Thyroid gland (tissue), 4 donors: ENCODE data around the gene PLEKHG3. TPM values are rescaled to one million over a fixed set of nuclear protein-coding genes. Genes with fewer than 3 reads are reported as not detected.

Experiments
- DNase-seq, 2 donors: peaks; one replicate each; pipeline ENCODE4 v3.0.0-alpha.2; 2019
- H3K27ac ChIP-seq, 3 donors: fragments of 200-600 bp; sonication (generic); 1 replicate in 2 of 3; 2 replicates in 1 of 3; pipeline ENCODE4 v1.5.1; 2016 to 2019; ENCODE audit warnings: mild to moderate bottlenecking in 1 of 3, moderate library complexity in 1 of 3
- H3K27me3 ChIP-seq: fragments of 200-600 bp; sonication (generic); one replicate; pipeline ENCODE4 v1.5.1; 2019
- H3K36me3 ChIP-seq, 2 donors: fragments of 200-600 bp; sonication (generic); one replicate each; pipeline ENCODE4 v1.5.1; 2016 to 2019
- H3K4me1 ChIP-seq, 2 donors: fragments of 200-600 bp; sonication (generic); one replicate each; pipeline ENCODE4 v1.5.1; 2017 to 2019
- H3K4me3 ChIP-seq, 3 donors: fragments of 200-600 bp; sonication (generic); replicated peaks in 1 of 3; 1 replicate in 2 of 3; 2 replicates in 1 of 3; pipeline ENCODE4 v1.5.1; 2016; ENCODE audit warnings: mild to moderate bottlenecking in 1 of 3
- H3K9me3 ChIP-seq: fragments of 200-600 bp; sonication (generic); one replicate; pipeline ENCODE4 v1.5.1; 2017
- POLR2A ChIP-seq, 2 donors: fragments of 450-650 bp; IDR thresholded peaks; one replicate each; pipeline ENCODE4 v1.6.1; 2017; ENCODE audit warnings: antibody characterized with exemption in 2 of 2, mild to moderate bottlenecking in 2 of 2, moderate library complexity in 1 of 2
- WGBS, 2 donors: methylation state at CpG; one replicate each; pipeline ENCODE4 v1.1.5; 2017; 5-methylcytosine and 5-hydroxymethylcytosine counted together
- intact Hi-C: fragments of 100-400 bp; cut with DNase I; formaldehyde crosslinking; loops from one replicate; pipeline ENCODE4 v1.15.1; 2023
- total RNA-seq, 4 donors: library from RNA; depleted of rRNA; stranded (reverse); fragments of >200 nt; gene quantifications; one replicate each; pipeline ENCODE4 v1.2.3, GENCODE V29; 2016
- TF ChIP-seq, protein P1 (sequence below), 6 experiments: fragments of 200-600 bp in 3 of 6; fragments of 450-650 bp in 3 of 6; sonication (generic) in 3 of 6; IDR thresholded peaks; one replicate each; pipeline ENCODE4 v1.5.1; 2016 to 2019; ENCODE audit warnings: antibody characterized with exemption in 6 of 6, mild to moderate bottlenecking in 2 of 6, inconsistent platforms in 1 of 6, moderate library complexity in 1 of 6

The PLEKHG3 gene
- total RNA-seq, 4 donors from 2014 or later: 41.0 to 83.0 (median 54.6) TPM

DNA sequence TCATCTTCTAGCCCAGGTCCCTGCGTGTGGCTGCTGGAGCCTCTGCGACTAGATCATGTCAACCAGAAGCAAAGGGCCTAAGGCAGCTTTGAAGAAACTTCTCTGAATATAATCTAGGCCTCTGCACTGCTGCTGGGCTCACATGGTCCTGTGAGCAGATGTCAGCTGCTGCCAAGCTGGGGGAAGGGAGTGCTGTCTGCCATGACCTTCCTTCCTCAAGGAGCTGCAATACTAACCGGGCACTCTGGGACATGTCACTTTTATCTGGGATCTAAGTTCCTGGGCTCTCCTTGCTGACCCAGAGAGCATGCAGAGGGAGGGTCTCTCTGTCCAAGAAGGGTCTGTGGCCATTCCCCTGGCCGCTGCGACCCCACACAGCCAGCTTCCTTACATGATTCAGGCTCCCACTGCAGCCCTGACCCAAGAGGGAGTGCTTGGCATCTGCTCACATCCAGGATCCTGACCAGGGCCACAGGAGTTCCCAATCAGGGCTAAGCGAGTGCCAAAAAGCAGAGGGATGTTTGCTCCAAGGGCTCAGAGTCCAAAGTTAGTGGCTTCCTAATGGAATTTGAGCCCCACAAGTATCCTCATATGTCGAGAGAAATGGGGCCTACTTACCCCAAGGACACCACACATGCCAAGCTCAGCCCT lies 74.0 kb downstream of the PLEKHG3 start:
- WGBS, 2 donors: 78% methylated on average over 3 to 7 of the region's 7 CpGs
- H3K27me3 ChIP-seq: no peaks in the 10 kb centered on the region
- peak; percentile 82 for DNase-seq
- peak overlapping the region in 2 of 3 donors; percentile 3 to 28 for H3K27ac ChIP-seq
- no peak overlapping the region for H3K4me3 ChIP-seq
- TF ChIP-seq, protein P1, sequence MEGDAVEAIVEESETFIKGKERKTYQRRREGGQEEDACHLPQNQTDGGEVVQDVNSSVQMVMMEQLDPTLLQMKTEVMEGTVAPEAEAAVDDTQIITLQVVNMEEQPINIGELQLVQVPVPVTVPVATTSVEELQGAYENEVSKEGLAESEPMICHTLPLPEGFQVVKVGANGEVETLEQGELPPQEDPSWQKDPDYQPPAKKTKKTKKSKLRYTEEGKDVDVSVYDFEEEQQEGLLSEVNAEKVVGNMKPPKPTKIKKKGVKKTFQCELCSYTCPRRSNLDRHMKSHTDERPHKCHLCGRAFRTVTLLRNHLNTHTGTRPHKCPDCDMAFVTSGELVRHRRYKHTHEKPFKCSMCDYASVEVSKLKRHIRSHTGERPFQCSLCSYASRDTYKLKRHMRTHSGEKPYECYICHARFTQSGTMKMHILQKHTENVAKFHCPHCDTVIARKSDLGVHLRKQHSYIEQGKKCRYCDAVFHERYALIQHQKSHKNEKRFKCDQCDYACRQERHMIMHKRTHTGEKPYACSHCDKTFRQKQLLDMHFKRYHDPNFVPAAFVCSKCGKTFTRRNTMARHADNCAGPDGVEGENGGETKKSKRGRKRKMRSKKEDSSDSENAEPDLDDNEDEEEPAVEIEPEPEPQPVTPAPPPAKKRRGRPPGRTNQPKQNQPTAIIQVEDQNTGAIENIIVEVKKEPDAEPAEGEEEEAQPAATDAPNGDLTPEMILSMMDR (IDR thresholded peaks at IDR 0.05): no peak
- TF ChIP-seq POLR2A (IDR thresholded peaks at IDR 0.05): no peak
- no peaks in the 10 kb centered on the region for H3K36me3 ChIP-seq
- intact Hi-C loops: no loop called here
- no peaks in the 10 kb centered on the region for H3K4me1 ChIP-seq
- H3K9me3 ChIP-seq: no peaks in the 10 kb centered on the region

DNA sequence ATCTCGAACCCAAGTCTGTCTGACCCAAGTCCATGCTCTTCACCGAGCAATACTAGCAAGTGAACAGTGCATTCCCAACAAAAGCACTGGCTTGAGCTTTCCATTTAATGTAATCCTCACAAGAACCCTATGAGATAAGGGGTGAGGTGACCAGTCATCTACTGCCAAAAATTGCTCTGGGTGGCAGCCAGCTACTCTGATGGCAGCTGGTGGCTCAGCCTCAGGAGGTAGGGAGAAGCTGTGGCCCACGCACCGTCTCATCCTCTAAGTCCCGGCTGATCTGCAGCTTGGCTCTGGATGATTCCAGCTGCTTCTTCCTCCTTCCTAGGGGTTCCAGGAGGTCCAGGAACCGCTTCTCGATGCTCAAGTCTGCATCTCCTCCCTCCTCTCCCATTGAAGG lies 75.2 kb downstream of the PLEKHG3 start:
- no peaks in the 10 kb centered on the region for H3K4me1 ChIP-seq

DNA sequence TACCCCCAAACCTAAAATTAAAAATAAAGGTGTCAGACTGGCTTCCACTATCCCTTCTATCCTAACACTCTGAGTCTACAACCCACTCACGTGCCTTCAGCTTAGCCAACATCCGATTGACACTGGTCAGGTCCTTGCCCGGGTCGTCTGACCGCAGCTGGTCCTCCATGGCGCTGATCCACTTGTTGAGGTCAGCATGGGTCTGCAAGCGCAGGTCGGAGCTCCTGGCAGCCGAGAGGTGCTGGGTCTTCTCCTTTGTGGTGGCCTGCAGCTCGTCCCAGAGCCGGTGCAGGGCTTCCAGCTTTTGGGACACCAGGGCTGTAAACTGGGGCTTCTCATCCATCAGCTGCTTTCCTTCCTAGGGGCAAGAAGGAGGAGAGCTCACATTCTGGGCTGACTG lies 78.0 kb downstream of the PLEKHG3 start:
- Histone ChIP-seq H3K27ac (no peak overlapping the region), H3K27me3 (no peaks in the 10 kb centered on the region), H3K4me1 (no peaks in the 10 kb centered on the region), H3K4me3 (no peak overlapping the region), H3K36me3 (no peaks in the 10 kb centered on the region), H3K9me3 (no peaks in the 10 kb centered on the region)
- no peak for DNase-seq
- intact Hi-C loops: no loop called here
- 90 to 96% methylated on average over 10 to 11 of the region's 11 CpGs for WGBS, 2 donors
- no peak for TF ChIP-seq POLR2A (IDR thresholded peaks at IDR 0.05)

More for the DNA sequence above, 75.2 kb downstream of the PLEKHG3 start:
- WGBS, 2 donors: 94 to 96% methylated on average over 7 of the region's 7 CpGs
- TF ChIP-seq POLR2A (IDR thresholded peaks at IDR 0.05): no peak
- TF ChIP-seq, protein P1 (IDR thresholded peaks at IDR 0.05): no peak
- no peak overlapping the region for H3K27ac ChIP-seq
- DNase-seq: no peak
- no peaks in the 10 kb centered on the region for H3K36me3 ChIP-seq
- intact Hi-C loops: no loop called here
- H3K9me3 ChIP-seq: no peaks in the 10 kb centered on the region
- no peak overlapping the region for H3K4me3 ChIP-seq
- H3K27me3 ChIP-seq: no peaks in the 10 kb centered on the region

DNA sequence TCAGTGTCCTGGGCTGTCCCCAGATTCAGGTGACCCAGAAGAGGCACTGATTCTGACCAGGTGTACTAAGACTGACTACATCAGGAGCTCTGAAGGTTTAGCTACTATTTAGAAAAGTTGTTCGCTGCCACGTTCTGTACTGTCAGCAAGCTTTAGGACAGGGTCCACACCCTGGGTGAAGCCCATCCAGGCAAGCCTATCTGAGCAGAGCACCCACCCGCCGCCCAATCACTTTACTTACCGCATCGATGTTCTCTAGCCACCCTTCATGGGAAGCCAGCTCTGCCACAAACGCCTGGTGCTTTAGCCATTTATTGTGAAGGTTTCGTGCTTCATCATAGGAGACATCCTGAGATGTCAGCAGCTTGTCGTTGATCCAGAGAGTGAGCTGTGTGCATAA lies 79.8 kb downstream of the PLEKHG3 start:
- H3K27ac ChIP-seq: no peak overlapping the region

DNA sequence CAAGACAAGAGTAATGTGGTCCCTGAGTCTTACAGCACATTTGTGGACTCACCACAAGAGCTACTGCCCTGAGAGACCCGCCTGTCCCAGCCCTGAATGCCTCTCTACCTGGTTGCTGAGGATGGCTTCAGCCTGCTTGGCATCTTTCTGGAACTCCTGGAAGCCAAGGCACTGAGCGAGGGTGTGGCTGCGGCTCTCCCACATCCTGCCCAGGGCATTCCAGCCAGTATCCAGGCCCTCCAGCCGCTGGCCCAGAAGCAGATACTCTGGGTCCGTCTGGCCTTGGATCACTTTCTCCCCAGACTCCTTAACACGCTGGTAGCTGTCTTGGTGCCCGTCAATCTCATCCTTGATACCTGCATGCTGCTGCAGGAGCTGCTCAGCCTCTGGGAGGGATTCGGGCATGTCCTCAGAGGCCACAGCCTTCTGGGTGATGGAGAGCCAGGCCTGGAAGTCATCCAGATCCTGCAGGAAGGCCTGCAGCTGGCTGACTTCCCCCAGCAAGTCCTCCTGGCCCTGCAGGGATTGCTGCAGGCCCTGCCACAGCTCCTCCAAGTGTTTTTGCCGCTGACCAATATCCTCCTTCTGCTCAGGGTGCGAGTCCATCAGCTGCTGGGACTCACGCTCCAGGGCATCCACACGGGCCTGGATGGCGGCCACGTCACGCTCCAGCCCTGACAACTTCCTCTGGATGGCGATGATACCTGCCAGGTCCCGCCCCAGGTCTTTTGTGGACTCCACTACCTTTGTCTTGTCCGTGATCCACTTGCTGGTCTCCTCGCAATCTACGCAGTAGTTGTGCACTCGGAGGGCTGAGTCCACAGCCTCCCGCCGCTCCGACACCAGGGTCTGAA lies 82.3 kb downstream of the PLEKHG3 start:
- H3K4me1 ChIP-seq: no peaks in the 10 kb centered on the region
- DNase-seq: no peak
- WGBS, 2 donors: 95% methylated on average over 18 to 24 of the region's 24 CpGs
- H3K9me3 ChIP-seq: no peaks in the 10 kb centered on the region
- TF ChIP-seq, protein P1 (IDR thresholded peaks at IDR 0.05): no peak
- TF ChIP-seq POLR2A (IDR thresholded peaks at IDR 0.05): no peak
- no peaks in the 10 kb centered on the region for H3K36me3 ChIP-seq
- H3K4me3 ChIP-seq: no peak overlapping the region
- H3K27me3 ChIP-seq: no peaks in the 10 kb centered on the region
- H3K27ac ChIP-seq: no peak overlapping the region
- intact Hi-C loops: no loop called here

More for the DNA sequence above, 79.8 kb downstream of the PLEKHG3 start:
- WGBS, 2 donors: 94 to 96% methylated on average over 9 of the region's 9 CpGs
- no peak for DNase-seq
- intact Hi-C loops: no loop called here
- Histone ChIP-seq H3K4me1 (no peaks in the 10 kb centered on the region), H3K27me3 (no peaks in the 10 kb centered on the region), H3K36me3 (no peaks in the 10 kb centered on the region), H3K9me3 (no peaks in the 10 kb centered on the region), H3K4me3 (no peak overlapping the region)
- TF ChIP-seq POLR2A (IDR thresholded peaks at IDR 0.05): no peak
- TF ChIP-seq, protein P1 (IDR thresholded peaks at IDR 0.05): no peak
